T-helper 2 cell treated with Interferon-gamma antibody and Interleukin-4, amounts not matched to agents 100 ng/mL and 5 ng/mL, for 36 hours (primary cell): ENCODE data around the gene CLEC2B. TPM values are rescaled to one million over a fixed set of nuclear protein-coding genes. Genes with fewer than 3 reads are reported as not detected.

Experiments
- intact Hi-C: fragments of 100-400 bp; cut with micrococcal nuclease; formaldehyde crosslinking; loops from one replicate; pipeline ENCODE4 v1.15.1; 2023
- total RNA-seq: library from RNA; stranded (reverse); gene quantifications from 2 replicates; pipeline ENCODE4 v1.2.3, GENCODE V29; 2022

The CLEC2B gene
- total RNA-seq, 1 donor from 2014 or later: 24.0 TPM

- intact Hi-C loops: no loop called here
Measured at GRCh38 chr12:9870286-9870866, 1.2 kb upstream of the CLEC2B start.

GRCh38 chr12:9868951-9869306 is 225 bp downstream of the CLEC2B start:
- intact Hi-C loops: loop anchor here (1.0 to 5.0 kb wide), 10 partner anchors 38 to 743 kb away; partner anchors contain the start of genes CD69, GABARAPL1 and MAGOHB

- intact Hi-C loops: loop anchor here (2.0 to 5.0 kb wide), 8 partner anchors 39 to 744 kb away; partner anchors contain the start of genes GABARAPL1 and MAGOHB
Measured at GRCh38 chr12:9868311-9868801, 798 bp downstream of the CLEC2B start.

GRCh38 chr12:9867531-9867930 is 1.6 kb downstream of the CLEC2B start:
- intact Hi-C loops: loop anchor here (5.0 kb wide), 5 partner anchors 40 to 745 kb away; partner anchors contain the start of genes GABARAPL1 and MAGOHB

GRCh38 chr12:9866860-9867269 is 2.3 kb downstream of the CLEC2B start:
- intact Hi-C loops: loop anchor here (5.0 kb wide), 5 partner anchors 40 to 745 kb away; partner anchors contain the start of genes GABARAPL1 and MAGOHB

GRCh38 chr12:9864913-9865675 is 4.1 kb downstream of the CLEC2B start:
- intact Hi-C loops: loop anchor here (1.0 to 5.0 kb wide), 6 partner anchors 42 to 747 kb away; partner anchors contain the start of genes GABARAPL1 and MAGOHB

GRCh38 chr12:9858135-9858534 is 11.0 kb downstream of the CLEC2B start:
- intact Hi-C loops: no loop called here

- intact Hi-C loops: no loop called here
Measured at GRCh38 chr12:9856894-9857293, 12.3 kb downstream of the CLEC2B start.

GRCh38 chr12:9856151-9856550 is 13.0 kb downstream of the CLEC2B start:
- intact Hi-C loops: no loop called here

- intact Hi-C loops: no loop called here
Measured at GRCh38 chr12:9851927-9852326, 17.2 kb downstream of the CLEC2B start.

- intact Hi-C loops: no loop called here
Measured at GRCh38 chr12:9851050-9851449, 18.1 kb downstream of the CLEC2B start.

GRCh38 chr12:9848899-9849298 is 20.3 kb downstream of the CLEC2B start:
- intact Hi-C loops: no loop called here

GRCh38 chr12:9843407-9843806 is 25.7 kb downstream of the CLEC2B start:
- intact Hi-C loops: no loop called here

- intact Hi-C loops: no loop called here
Measured at GRCh38 chr12:9831720-9832119, 37.4 kb downstream of the CLEC2B start.

GRCh38 chr12:9829982-9830381 is 39.2 kb downstream of the CLEC2B start:
- intact Hi-C loops: no loop called here

- intact Hi-C loops: no loop called here
Measured at GRCh38 chr12:9829483-9829882, 39.7 kb downstream of the CLEC2B start.

- intact Hi-C loops: no loop called here
Measured at GRCh38 chr12:9827209-9827888, 41.8 kb downstream of the CLEC2B start, which contains the start of gene KLRF1. KLRF1 (plus strand) TSS chr12:9827481; CDS start chr12:9827545, 64 bp downstream.

GRCh38 chr12:9820281-9820930 is 48.7 kb downstream of the CLEC2B start:
- intact Hi-C loops: no loop called here

GRCh38 chr12:9813821-9814798 is 55.0 kb downstream of the CLEC2B start:
- intact Hi-C loops: loop anchor here (1.0 to 5.0 kb wide), 6 partner anchors 51 to 327 kb away; no protein-coding TSS in a partner anchor

- intact Hi-C loops: loop anchor here (5.0 kb wide), 1 partner anchor 131 kb away; no protein-coding TSS in a partner anchor
Measured at GRCh38 chr12:9811621-9812020, 57.5 kb downstream of the CLEC2B start.
